CD4-positive, alpha-beta T cell treated with Interleukin-6 for 4 hours (primary cell): Measurements from ENCODE around the gene CCDC27.
A peak's percentile ranks its signal among the peaks of the same experiment; 100 is the strongest.

Experiments
- DNase-seq: peaks from one replicate; pipeline ENCODE4 v3.0.0-alpha.2; 2020; ENCODE audit warnings: mixed read lengths

CCDC27 gene

DNA sequence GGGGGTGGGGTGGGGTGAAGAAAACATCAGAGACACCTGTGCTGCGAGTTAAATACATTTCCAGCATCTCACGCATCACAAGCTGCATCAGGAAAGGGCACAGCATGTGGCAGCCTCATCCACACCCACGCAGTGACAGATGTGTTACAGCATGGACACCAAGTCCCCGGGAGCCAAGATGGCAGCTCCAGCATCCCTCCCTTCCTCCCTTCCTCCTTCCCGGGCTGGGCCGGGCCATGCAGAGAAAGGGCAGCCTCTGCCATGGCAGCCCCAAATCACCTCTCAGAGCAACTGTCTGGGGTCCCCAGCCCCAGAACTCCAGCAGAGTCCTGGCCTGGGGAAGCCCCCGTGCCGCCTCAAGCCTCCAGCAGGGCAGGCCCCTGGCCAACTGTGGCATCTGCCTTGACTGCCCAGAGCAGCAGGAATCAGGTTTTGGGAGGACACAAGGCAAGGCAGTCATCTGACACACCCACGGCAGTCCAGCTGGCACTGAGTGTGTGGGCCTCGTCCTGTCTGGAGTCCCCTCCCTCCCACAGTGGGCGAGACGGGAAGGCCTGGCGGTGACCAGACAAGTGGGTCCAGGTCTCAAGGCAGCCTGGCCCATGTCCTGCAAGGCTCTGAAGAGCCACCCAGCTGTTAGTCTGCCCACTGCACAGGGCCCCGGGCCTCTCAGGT, 26.5 kb downstream of the CCDC27 start:
- no peak for DNase-seq

DNA sequence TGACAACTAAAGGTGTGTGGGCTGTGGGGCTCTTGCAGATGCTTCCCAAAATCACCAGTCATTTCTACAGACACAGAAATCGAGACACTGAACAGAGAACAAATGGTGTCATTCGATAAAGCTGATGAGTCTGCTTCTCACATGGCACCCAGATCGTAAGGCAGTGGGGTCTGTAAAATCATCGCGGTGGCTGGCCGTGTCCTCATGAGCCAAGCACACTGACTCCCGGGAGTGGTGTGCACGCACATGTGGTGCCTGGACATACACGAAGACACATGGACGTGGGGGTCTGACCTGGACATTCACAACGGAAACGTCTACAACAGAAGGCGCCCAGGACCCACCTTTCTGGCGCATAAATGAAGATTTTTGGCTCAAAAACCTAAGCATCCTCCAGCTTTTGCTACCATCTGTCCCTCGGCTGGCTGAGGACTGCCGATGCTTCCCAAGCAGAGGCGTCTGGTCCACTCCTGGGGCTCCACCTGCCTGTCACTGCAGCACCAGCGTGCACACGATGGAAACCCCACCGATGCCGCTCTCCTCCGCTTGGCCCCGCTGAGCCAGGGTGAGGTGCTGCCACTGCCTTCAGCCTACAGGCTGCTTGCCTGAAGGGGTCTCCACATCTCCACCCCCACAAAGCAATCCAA, 27.1 kb downstream of the CCDC27 start:
- DNase-seq, result no peak

DNA sequence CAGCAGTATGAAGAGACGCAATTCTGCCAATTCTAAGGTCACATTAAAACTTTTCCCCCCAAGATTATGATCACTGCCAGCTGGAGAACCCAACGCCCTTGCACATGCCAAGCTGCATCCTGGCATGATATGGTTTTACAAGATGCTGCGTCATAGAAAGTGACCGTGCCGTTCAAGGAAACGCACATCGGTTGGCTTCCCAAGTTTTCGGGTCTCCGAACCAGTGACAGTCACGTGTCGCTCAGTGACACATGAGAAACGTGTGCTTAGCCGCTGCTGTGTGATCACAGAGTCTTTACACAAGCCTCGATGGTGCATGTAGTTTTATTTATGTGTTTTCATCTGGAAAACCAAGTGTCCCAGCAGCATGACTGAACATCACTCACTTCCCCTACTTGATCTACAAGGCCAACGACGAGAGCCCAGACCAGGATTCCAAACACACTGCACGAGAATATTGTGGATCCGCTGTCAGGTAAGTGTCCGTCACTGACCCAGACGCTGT, 27.7 kb downstream of the CCDC27 start:
- no peak for DNase-seq

DNA sequence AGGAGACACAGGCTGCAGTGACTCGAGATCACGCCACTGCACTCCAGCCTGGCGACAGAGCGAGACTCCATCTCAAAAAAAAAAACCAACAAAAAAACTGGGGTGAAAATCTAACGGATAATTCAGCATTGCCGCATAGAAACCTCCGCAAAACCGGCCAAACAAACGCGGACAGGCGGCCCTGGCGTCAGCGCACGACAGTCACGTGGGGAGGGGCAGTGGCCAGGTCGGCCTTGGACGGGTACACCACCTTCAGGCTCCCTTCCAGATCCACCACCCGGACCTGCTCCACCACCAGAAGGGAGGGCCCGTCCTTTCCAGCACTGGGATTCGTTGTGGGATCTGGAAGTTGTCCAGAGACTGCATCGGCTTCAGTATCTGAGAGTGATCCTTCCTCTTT, 28.7 kb downstream of the CCDC27 start:
- no peak for DNase-seq

DNA sequence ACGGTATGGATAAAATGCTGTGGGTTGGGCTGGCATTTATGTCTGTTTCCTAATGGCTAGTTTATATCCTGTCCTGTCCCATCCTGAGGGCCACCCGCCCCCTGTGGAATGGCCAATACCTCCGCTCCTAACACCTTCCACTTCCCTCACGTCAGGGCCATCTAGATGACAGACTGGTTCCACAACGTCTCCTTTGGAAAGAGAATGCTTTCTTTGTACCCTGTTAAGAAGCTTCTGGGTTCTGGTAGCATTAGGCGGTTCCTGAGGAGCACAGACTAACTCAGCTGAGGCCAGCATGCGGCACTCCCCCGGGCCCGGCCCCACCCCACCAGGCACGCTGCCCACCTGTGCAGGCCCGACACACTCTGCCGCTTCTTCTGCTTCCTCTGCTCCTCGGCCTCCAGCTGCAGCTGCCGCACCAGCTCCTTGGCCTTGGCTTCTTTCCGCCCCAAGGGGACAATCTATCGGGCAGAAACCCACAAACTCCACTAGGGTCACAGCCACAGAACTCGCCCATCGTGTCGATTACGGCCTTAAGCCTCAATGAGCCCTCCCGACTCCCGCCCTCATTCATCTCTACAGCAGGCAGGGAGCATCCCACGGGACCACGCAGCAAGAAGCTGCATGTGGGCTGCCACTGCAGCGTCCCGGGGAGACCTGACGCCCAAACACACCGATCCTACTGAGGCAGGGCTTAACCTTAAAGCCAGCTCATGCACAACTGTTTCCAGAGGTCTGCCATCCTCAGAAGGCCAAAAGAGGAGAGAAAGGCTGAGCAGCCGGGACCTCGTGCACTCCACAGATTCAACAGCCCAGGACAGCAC, 31.6 kb downstream of the CCDC27 start:
- DNase-seq, result no peak

DNA sequence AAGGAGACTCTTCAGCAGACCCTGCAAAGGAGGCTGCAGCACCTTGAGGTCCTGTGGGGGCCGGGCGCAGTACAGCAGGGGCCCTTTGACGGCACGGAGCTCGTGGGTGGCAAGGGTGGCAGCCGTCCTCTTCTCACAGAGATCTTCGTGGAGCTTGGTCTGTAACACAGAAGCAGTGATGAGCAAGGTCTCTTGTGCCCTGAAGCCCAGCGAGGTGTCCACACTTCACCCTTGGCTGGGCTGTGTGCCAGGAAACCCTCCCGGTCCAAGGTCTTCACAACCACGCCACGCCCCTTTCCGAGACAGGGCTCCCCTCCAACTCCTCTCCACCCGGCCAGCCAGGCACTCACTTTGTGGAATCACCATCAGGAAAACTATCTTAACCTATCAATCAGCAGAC, 32.8 kb downstream of the CCDC27 start:
- no peak for DNase-seq

DNA sequence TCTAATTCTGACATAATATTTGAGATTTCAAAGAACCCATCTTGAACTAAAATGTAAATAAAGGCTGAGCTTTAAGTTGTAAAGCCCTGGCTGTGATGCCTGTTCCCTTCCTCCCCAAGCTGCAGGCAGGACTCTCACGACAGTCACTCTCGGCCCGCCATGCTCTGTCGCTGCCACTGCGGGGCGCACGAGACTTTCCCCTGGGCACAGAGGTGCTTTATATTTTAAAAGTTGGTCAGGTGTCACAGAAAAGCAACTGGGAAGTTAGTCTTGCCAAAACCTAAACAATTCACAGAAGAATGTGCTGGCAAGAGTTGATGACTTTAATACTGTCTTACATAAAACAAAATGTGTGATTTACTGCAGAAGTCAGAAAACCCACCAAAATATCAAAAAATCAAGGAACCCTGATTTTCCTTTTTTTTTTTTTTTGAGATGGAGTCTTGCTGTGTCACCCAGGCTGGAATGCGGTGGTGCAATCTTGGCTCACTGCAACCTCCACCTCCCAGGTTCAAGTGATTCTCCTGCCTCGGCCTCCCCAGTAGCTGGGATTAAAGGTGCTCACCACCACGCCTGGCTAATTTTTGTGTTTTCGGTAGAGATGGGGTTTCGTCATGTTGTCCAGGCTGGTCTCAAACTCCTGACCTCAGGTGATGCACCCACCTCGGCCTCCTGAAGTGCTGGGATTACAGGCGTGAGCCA, 33.4 kb downstream of the CCDC27 start:
- DNase-seq, result no peak

DNA sequence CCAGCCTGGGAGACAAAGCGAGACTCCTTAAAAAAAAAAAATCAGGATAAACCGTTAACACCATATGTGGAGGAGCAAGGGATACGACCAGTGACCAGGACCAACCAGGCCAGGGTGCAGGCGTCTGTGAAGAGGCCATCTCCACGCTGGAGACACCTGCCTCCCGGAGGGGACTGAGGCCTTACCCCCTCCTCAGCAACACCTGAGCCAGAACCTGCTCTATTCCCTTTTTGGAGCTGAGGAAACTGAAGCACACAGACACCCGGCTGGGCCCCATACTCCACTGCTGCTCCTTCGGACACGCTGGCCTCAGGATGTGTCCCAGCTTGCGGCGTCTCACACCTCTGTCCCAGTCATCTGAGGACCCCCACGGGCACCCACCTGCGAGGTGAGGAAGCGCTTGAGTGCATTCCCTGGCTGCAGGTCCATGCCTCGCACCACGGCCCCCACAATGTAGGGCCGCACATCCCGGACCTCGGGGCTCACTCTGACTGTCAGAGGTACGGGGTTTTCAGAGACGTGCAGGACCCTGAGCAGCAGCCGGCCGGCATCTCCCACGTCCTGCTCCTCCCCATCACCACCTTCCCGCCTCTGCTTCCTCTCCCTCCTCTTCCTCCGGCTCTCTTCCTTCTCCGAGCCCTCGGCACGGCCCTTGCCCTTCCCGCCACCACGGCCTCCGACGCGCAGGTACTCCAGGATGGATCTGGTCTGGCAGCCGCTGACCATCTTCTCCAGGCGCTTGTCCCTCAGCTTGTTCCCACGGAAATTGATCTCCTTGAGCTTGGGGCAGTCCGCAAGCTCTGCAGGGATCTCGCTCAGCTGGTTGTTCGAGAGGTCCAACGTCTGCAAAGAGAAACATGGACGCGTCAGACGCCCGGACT, 34.5 kb downstream of the CCDC27 start:
- DNase-seq, result no peak

DNA sequence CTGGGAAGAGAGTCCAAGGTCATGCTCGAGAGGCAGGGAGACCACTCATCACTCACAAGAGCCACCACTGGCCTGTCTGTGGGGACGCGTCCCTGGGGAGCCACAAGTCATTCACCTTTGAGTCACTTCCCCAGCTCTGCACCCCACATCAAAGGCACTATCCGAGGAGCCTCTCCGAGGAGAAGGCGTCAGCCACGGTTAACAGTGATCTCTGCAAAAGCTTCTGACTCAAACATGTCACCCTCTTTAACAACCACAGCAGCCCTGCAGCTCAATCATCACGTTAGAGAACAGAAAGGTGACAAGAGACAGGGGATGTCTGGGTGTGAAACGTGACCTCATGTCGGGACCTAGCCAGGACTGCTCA, 35.1 kb downstream of the CCDC27 start:
- DNase-seq, result peak; percentile 51

DNA sequence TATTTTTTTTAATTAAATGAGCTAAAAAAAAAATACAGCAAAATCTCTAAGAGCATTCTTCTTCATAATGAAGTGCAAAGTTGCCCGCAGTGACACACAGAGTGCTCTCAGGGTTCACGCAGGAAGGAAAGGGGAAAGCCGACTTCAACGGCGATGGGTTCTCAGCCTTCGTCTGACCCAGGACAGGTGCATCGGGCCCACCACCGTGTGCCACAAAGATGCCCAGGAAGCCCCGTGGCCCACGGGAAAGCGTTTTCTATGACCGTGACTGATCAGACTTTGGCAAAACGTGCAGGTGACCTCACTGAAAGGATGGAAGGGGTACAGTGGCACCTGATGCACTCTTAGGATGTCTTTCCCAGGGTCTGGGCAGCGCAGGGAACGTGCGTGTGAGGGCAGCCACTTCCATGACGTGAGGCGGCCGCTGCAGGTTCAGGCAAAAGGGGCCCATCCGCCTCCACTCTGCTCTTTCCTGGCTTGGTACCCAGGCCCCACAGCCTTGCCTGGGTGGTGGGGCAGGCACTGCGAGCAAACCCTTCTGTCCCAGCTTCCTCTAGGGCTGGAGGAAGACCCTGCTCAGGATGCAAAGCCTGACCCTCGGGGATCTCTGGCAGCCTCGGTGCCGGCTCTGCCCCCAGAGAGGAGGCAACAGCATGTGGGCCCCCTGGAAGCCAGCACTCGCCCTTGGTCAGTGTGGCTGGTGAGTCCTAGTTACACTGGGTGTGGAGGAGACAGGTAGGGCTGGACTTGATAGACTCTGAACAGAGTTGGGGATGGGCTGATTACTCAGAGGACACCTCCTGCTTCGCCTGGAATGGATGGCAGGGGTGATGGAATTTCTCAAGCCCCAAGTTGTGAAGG, 35.7 kb downstream of the CCDC27 start:
- no peak for DNase-seq

DNA sequence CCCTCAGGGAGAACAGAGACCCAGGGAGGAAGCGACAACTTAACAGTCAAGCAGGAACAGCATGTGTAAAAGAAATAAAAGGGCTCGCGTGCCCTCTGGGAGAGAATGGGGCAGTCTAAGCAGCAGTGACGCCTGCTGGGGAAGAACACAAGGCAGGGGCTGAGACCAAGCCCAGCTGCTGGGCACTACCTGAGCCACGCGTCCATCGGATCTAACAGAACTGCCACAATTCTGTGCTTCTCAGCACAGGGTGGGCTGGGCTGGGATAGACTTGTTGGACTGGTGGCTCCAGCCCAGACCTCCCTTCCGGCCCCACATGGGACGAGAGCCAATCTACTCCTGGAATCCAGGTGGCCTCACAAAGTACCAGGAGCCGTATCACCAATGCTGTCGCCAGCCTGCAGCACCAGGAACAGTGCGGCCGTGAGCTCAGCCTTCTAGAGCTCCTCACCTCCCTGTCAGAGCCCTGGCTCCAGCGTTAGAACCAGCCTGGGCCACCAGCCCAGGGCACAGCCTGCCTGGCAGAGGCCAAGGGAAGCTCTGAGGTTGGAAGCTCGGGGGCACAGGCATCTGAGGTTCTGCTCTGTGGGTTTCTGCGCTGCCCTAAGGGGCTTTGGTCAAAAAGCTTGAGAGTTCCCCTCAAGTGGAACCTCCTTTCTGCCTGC, 36.6 kb downstream of the CCDC27 start:
- DNase-seq, result no peak

DNA sequence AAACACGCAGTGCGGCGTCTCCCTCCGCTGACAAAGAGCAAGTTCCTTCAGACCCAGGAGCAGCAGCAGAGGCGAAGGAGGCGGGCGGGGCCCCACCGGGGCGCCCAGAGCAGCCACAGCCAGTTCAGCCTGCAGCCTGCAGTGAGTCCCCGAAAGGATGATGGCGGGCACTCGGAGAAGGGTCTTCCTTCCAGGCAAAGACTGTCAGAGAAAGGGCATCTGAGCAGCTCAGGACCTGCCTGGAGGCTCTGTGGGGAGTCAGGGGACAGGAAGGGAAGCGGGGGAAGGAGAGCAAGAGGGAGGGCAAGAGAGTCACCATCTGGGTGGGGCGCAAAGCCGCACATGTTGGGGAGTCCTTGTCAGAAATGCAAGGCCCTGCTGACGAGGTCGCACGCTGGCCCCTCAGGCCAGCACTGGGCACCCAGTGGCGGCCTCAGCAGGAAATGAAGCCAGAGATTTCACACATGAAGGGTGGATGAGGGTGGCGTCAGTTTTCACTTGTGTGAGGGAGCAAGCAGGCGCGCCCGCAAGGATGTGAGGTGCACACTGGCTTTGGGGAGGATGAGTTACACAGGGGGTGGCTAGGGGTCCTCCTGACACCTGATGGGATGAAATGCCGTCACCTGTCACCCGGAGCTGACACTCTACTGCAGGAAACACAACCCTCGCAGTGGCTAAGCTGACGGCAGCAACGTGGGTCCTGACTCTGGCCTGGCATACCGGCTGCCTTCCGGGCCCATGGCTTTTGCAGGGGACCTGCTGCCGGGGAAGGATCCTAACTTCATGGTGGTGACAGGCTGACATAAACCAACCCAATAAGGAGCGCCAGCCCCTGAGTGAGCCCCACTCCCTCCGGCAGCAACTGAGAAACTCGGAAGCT, 37.4 kb downstream of the CCDC27 start:
- DNase-seq, result no peak

DNA sequence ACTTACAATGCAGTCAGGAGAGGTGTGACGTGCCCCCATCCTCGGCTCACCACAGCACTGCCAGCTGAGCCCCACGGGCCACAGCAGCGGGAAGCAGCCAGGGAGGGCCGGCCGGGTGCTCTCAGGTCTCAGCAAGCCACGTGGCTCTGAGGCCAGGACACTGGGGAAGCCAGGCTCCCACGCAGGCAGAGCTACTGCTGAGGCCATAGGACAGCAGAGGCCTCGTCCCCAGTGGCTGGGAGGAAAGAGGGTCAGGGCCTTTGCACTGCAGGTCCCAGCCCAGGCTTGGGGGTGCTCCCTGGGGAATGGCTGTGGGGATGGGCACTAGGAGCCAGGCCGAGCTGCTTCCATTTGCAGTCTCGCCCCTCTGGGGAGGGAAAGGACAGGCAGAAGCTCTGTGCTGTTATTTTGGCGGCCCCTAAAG, 38.3 kb downstream of the CCDC27 start:
- no peak for DNase-seq

DNA sequence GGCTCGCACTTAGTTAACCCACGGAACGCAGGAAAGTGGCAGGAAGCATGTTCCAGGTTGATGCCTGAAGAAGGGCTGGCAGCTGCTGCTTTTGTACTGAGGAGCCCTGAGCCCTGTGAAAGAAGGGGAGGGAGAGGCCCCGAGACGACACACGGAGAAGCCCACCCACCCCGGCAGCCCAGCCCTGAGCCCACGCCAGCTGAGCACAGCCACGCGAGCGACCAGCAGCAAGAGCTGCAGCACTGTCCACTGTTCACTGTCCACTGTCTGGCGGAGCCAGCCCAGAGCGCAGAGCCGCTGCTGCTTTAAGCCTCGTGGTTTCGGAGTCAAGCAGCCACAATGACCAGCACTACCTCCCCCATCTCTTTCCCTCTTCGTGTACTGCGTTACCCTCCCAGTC, 38.7 kb downstream of the CCDC27 start:
- DNase-seq, result no peak

DNA sequence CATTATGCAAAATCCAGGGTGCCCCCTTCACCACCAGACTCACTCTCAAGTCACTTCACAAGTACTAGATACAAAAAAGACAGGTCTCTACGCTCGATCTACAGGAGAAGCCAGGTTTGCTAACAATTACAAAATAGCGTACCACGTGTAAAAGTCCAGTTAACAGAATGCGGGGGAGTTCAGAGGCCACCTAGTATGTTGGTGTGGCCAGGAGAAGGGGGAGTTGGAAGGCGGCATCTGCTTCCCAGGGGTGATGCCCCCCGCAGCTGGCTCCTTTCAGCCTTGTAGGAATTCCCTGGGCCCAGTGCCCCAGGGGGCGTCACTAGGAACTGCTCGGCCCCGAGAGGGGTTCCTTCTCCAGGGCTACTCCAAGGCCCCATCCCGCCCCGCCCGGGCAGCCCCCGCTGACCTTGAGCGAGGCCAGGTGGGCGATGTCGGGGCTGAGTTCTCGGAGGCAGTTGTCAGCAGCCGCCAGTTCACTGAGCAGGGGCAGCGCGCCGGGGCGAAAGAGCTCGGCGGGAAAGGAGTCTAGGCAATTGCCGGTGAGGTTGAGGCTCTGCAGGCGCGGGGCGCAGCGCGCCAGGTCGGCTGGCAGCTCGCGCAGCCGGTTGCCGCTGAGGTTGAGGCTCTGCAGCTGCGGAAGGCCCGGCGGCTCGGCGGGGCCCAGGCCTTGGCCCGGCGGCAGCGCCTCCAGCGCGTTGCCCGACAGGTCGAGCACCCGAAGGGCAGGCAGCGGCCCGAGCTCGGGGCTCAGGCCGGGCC, 43.4 kb downstream of the CCDC27 start:
- DNase-seq, result no peak

DNA sequence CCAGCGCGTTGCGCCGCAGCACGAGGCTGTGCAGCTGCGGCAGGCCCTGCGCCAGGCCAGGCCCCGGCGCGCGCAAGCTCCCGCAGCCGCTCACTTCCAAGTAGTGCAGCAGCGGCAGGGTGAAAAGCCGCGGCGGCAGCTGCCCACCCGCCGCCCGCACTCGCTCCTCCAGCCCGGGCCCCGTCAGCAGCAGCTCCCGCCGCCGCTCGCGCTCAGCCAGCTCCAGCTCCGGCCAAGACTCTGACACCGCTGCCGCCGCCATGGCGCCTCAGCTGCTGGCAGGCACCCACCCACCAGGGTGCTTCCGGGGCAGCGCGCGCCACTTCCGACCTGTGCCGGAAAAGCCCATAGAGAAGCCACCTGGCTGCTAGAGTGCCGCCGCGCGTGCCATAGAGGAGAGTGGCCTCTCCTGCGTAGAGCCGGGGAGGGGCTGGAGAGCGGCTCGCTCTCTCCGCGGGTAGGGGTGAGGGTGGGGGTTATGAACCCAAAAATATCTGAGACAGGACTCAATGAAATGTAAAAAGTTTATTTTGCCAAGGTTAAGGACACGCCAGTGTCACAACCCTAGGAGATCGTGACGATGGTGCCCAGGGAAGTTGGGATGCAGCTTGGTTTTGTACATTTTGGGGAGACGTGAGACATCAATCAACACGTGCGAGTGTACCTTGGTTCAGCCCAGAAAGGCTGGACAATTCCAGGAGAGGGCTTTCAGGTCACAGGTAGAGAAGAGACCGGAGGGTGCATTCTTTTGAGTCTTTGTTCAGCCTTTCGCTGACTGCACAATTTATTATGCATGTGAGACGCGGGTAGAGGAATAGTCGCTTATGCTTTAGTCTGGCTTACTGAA, 44.2 kb downstream of the CCDC27 start, which contains the start of gene LRRC47:
Gene LRRC47, minus strand, starts transcription at position 284 of the 847 bp plus-strand sequence. Its CDS starts 22 bp downstream, at position 262.
- DNase-seq, result peak; percentile 96

DNA sequence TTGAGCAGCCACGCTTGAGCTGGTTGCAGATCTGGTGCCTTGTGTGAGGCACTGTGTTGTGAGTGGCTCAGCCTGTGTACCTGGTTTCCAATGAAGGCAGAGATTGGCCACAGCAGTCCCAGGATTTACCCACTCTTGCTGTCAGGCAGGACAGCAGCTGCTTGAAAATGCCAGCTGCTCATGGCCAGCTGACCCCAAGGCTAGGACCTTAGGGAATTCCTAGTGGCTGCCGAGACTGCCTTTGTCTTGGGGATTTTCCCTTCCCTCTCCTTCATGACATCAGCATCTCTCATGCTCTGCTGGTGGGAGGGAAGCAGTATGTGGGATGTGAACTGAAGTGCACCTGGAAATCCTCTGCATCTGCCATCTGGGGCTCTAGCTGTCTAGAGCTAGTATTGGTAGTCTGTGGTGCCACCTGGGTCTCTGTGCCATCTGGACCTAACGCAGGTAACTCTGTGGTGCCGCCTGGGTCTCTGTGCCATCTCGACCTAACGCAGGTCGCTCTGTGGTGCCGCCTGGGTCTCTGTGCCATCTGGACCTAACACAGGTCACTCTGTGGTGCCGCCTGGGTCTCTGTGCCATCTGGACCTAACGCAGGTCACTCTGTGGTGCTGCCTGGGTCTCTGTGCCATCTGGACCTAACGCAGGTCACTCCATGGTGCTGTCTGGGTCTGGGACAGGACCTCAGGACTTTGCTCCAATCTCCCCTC, 47.9 kb downstream of the CCDC27 start:
- no peak for DNase-seq
